ENCODE data around the gene TRIO. TPM values are rescaled to one million over a fixed set of nuclear protein-coding genes. Genes with fewer than 3 reads are reported as not detected.

Gene TRIO
- total and polyA plus RNA-seq, 2 donors (not counting 1 experiment from before 2014, with no cell fraction given): 134 to 281 TPM

DNA sequence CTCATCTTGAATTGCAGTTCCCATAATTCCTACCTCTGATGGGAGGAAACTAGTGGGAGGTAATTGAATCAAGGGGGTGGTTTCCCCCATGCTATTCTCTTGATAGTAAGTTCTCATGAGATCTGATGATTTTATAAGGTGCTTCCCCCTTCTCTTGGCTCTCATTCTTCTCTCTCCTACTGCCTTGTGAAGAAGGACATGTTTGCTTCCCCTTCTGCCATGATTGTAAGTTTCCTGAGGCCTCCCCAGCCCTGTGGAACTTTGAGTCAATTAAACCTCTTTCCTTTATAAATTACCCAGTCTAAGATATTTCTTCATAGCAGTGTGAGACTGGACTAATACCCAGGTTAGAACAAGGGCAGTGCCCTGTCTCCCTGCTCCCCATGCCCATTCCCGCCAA, 7.5 kb upstream of the TRIO start:
- Histone ChIP-seq H2AFZ (ENCODE audit: low read length) (no peak overlapping the region), H3K9ac (ENCODE audit: insufficient read depth, low read length) (no peak overlapping the region), H3K4me3 (replicated peaks in 1 of 4; ENCODE audit: control extremely low read depth in 1 of 4, insufficient read depth in 1 of 4, low read depth in 3 of 4, low read length in 4 of 4) (no peak overlapping the region), H3K27me3 (ENCODE audit: control insufficient read depth, insufficient read depth, low read length) (no peaks in the 10 kb centered on the region), H4K20me1 (ENCODE audit: control insufficient read depth, extremely low read depth, insufficient read depth, low read length) (no peaks in the 10 kb centered on the region), H3K9me3 (ENCODE audit: control insufficient read depth, insufficient read depth, low read depth, low read length) (no peaks in the 10 kb centered on the region), H3K27ac (ENCODE audit: insufficient read depth, low read length) (no peak overlapping the region), H3K79me2 (ENCODE audit: control insufficient read depth, insufficient read depth, low read length) (no peaks in the 10 kb centered on the region), H3K4me1 (ENCODE audit: control insufficient read depth, extremely low read depth, insufficient read depth, low read length) (no peaks in the 10 kb centered on the region), H3K4me2 (ENCODE audit: extremely low read depth, insufficient read depth, low read length) (no peak overlapping the region), H3K36me3 (ENCODE audit: control insufficient read depth, insufficient read depth, low read length) (no peaks in the 10 kb centered on the region)
- TF ChIP-seq EZH2 (IDR thresholded peaks at IDR 0.05; ENCODE audit: low read length, missing control alignments): no peak
- TF ChIP-seq, protein P1, sequence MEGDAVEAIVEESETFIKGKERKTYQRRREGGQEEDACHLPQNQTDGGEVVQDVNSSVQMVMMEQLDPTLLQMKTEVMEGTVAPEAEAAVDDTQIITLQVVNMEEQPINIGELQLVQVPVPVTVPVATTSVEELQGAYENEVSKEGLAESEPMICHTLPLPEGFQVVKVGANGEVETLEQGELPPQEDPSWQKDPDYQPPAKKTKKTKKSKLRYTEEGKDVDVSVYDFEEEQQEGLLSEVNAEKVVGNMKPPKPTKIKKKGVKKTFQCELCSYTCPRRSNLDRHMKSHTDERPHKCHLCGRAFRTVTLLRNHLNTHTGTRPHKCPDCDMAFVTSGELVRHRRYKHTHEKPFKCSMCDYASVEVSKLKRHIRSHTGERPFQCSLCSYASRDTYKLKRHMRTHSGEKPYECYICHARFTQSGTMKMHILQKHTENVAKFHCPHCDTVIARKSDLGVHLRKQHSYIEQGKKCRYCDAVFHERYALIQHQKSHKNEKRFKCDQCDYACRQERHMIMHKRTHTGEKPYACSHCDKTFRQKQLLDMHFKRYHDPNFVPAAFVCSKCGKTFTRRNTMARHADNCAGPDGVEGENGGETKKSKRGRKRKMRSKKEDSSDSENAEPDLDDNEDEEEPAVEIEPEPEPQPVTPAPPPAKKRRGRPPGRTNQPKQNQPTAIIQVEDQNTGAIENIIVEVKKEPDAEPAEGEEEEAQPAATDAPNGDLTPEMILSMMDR (conservative IDR thresholded peaks at IDR 0.05 in 1 of 2, IDR thresholded peaks at IDR 0.05 in 1 of 2; ENCODE audit: low read depth in 1 of 2, low read length in 2 of 2): no peak
- no peak for DNase-seq (ENCODE audit: low read depth in 2 of 2)

DNA sequence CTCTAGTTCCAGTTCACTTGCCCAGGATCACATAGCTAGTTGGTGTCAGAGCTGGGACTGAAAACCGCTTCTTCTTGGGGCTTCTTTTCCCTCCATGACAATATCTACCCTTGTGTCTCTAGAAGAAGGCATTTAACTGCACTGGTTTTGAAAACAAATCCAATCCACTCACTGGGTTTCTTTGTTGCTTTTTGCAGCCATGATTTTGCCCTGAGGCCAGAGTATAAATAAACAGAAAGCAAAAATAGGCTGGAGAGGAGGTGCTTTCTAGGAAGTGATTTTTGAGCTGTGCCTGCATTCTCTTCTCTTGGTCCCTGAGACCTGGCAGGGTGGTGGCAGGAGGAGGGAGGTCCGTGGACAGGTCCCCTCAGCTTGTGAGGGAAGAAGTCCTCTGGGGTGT, 6.9 kb upstream of the TRIO start:
- TF ChIP-seq, protein P1 (conservative IDR thresholded peaks at IDR 0.05 in 1 of 2, IDR thresholded peaks at IDR 0.05 in 1 of 2; ENCODE audit: low read depth in 1 of 2, low read length in 2 of 2): no peak
- TF ChIP-seq EZH2 (IDR thresholded peaks at IDR 0.05; ENCODE audit: low read length, missing control alignments): no peak

DNA sequence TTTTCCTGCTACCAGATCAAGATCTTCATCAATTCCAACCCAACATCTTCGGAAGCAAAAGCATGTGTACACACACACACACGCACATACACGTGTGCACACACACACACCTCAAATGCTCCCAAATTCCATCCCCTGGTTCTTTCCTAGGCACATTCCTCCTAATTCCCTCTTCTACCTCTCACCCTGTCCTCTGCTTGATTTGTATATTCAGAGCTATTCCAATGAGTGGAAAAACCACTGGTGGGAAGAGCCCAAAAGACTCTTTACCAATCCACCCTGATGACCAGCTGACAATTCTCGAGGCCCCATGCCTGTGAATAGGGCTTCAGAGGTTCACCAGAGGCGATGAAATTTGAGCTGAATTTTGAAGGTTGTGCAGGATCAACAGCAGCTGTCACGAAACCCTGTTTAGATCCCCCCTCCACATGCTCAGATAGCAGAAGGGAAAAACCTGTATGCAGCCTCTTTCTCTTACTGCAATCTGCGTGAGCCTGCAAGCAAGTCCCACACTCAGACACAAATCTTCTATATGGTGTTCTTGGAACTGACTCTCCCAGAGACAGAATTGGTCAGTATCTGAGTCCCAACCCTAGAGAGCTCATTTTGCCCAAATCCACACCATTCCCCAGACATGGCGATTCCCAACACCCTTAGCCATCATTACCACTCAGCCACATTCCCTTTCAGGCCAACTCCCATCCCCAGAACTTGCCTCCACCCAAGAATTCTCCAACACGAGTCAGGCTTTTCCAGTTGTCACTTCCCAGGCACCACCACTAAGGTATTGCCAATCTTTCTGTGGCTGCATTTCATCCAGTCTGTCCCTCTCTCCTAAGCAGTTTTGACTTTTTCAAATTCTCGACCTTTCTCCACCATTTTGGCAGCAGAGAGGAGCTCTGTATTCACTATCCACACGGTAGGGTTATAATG, 4.3 kb upstream of the TRIO start:
- H3K4me3 ChIP-seq (replicated peaks in 1 of 4; ENCODE audit: control extremely low read depth in 1 of 4, insufficient read depth in 1 of 4, low read depth in 3 of 4, low read length in 4 of 4): no peak overlapping the region
- peaks cover 3% of the 10 kb centered on the region for H3K4me1 ChIP-seq (ENCODE audit: control insufficient read depth, extremely low read depth, insufficient read depth, low read length)
- no peak overlapping the region for H3K9ac ChIP-seq (ENCODE audit: insufficient read depth, low read length)
- no peak overlapping the region for H3K4me2 ChIP-seq (ENCODE audit: extremely low read depth, insufficient read depth, low read length)
- DNase-seq (ENCODE audit: low read depth in 2 of 2): no peak
- no peak overlapping the region for H3K27ac ChIP-seq (ENCODE audit: insufficient read depth, low read length)
- H2AFZ ChIP-seq (ENCODE audit: low read length): no peak overlapping the region
- peaks cover 9% of the 10 kb centered on the region for H3K79me2 ChIP-seq (ENCODE audit: control insufficient read depth, insufficient read depth, low read length)
- H3K27me3 ChIP-seq (ENCODE audit: control insufficient read depth, insufficient read depth, low read length): no peaks in the 10 kb centered on the region
- no peaks in the 10 kb centered on the region for H3K9me3 ChIP-seq (ENCODE audit: control insufficient read depth, insufficient read depth, low read depth, low read length)
- no peaks in the 10 kb centered on the region for H4K20me1 ChIP-seq (ENCODE audit: control insufficient read depth, extremely low read depth, insufficient read depth, low read length)
- no peak for TF ChIP-seq EZH2 (IDR thresholded peaks at IDR 0.05; ENCODE audit: low read length, missing control alignments)
- TF ChIP-seq, protein P1 (conservative IDR thresholded peaks at IDR 0.05 in 1 of 2, IDR thresholded peaks at IDR 0.05 in 1 of 2; ENCODE audit: low read depth in 1 of 2, low read length in 2 of 2): no peak
- H3K36me3 ChIP-seq (ENCODE audit: control insufficient read depth, insufficient read depth, low read length): no peaks in the 10 kb centered on the region

More for the DNA sequence above, 6.9 kb upstream of the TRIO start:
- no peak overlapping the region for H2AFZ ChIP-seq (ENCODE audit: low read length)
- H3K27me3 ChIP-seq (ENCODE audit: control insufficient read depth, insufficient read depth, low read length): no peaks in the 10 kb centered on the region
- no peak overlapping the region for H3K4me3 ChIP-seq (replicated peaks in 1 of 4; ENCODE audit: control extremely low read depth in 1 of 4, insufficient read depth in 1 of 4, low read depth in 3 of 4, low read length in 4 of 4)
- no peak overlapping the region for H3K9ac ChIP-seq (ENCODE audit: insufficient read depth, low read length)
- no peaks in the 10 kb centered on the region for H3K36me3 ChIP-seq (ENCODE audit: control insufficient read depth, insufficient read depth, low read length)
- no peaks in the 10 kb centered on the region for H4K20me1 ChIP-seq (ENCODE audit: control insufficient read depth, extremely low read depth, insufficient read depth, low read length)
- no peak for DNase-seq (ENCODE audit: low read depth in 2 of 2)
- no peaks in the 10 kb centered on the region for H3K4me1 ChIP-seq (ENCODE audit: control insufficient read depth, extremely low read depth, insufficient read depth, low read length)
- H3K27ac ChIP-seq (ENCODE audit: insufficient read depth, low read length): no peak overlapping the region
- H3K79me2 ChIP-seq (ENCODE audit: control insufficient read depth, insufficient read depth, low read length): no peaks in the 10 kb centered on the region
- no peak overlapping the region for H3K4me2 ChIP-seq (ENCODE audit: extremely low read depth, insufficient read depth, low read length)
- H3K9me3 ChIP-seq (ENCODE audit: control insufficient read depth, insufficient read depth, low read depth, low read length): no peaks in the 10 kb centered on the region
